NCI-H128 (cell line): ENCODE data around the gene DONSON.
A peak's percentile ranks its signal among the peaks of the same experiment; 100 is the strongest.

Source experiments
- DNase-seq: peaks from one replicate; lab custom pipeline; 2025; ENCODE audit not compliant: unreplicated experiment; lab: John Stamatoyannopoulos, UW

DONSON gene

GRCh38 chr21:33542640-33543504, 45.6 kb downstream of the DONSON start, which contains the start of gene SON:
TSS of gene SON (plus strand) at chr21:33543038. CDS start at chr21:33543093, 55 bp downstream.
- DNase-seq: peak; percentile 97

- DNase-seq: peak; percentile 64
Measured at GRCh38 chr21:33541756-33542639, 46.5 kb downstream of the DONSON start, which contains the start of gene GART. TSS of gene GART (minus strand) at chr21:33542117. CDS start at chr21:33539315, 2,802 bp downstream.

- DNase-seq: no peak
Measured at GRCh38 chr21:33541105-33541711, 47.3 kb downstream of the DONSON start.

- DNase-seq: no peak
Measured at GRCh38 chr21:33540711-33541104, 47.8 kb downstream of the DONSON start.

GRCh38 chr21:33539616-33540015, 48.9 kb downstream of the DONSON start:
- DNase-seq: no peak

- DNase-seq: no peak
Measured at GRCh38 chr21:33537212-33537611, 51.3 kb downstream of the DONSON start.

GRCh38 chr21:33531007-33531406, 57.5 kb downstream of the DONSON start:
- no peak for DNase-seq
